Stimulated activated CD4-positive, alpha-beta T cell treated with anti-CD3 and anti-CD28 coated beads, Interleukin-12 subunit alpha, Interleukin-12 subunit beta, amount 100 ng/mL, for 4 hours (primary cell): ENCODE data around the gene FADS3.

Experiments
- DNase-seq: peaks from one replicate; pipeline ENCODE4 v3.0.0-alpha.2; 2020

FADS3 gene

GRCh38 chr11:61913699-61914395 is 22.5 kb upstream of the FADS3 start:
- DNase-seq: no peak

- DNase-seq: no peak
These were observed 21.8 kb upstream of the FADS3 start for GRCh38 chr11:61912991-61913698.

GRCh38 chr11:61912530-61912898 is 21.2 kb upstream of the FADS3 start:
- DNase-seq: no peak

GRCh38 chr11:61911701-61912529 is 20.6 kb upstream of the FADS3 start:
- DNase-seq: no peak

- no peak for DNase-seq
These were observed 19.9 kb upstream of the FADS3 start for GRCh38 chr11:61911128-61911700.

GRCh38 chr11:61910187-61911127 is 19.1 kb upstream of the FADS3 start:
- no peak for DNase-seq

- DNase-seq: no peak
These were observed 17.5 kb upstream of the FADS3 start for GRCh38 chr11:61908730-61909316.

GRCh38 chr11:61907871-61908729 is 16.8 kb upstream of the FADS3 start:
- DNase-seq: no peak

GRCh38 chr11:61907282-61907681 is 15.9 kb upstream of the FADS3 start:
- DNase-seq: no peak

- DNase-seq: no peak
These were observed 15.2 kb upstream of the FADS3 start for GRCh38 chr11:61906522-61906909.

- no peak for DNase-seq
These were observed 14.6 kb upstream of the FADS3 start for GRCh38 chr11:61905801-61906521.

- DNase-seq: no peak
These were observed 13.8 kb upstream of the FADS3 start for GRCh38 chr11:61905067-61905696.

- DNase-seq: no peak
These were observed 13.2 kb upstream of the FADS3 start for GRCh38 chr11:61904539-61905048.

- no peak for DNase-seq
These were observed 12.5 kb upstream of the FADS3 start for GRCh38 chr11:61903845-61904244.

GRCh38 chr11:61902313-61902712 is 11.0 kb upstream of the FADS3 start:
- no peak for DNase-seq

GRCh38 chr11:61901397-61901796 is 10.1 kb upstream of the FADS3 start:
- no peak for DNase-seq

GRCh38 chr11:61900251-61900650 is 8.9 kb upstream of the FADS3 start:
- DNase-seq: no peak

- peak; percentile 91 for DNase-seq
These were observed 7.9 kb upstream of the FADS3 start for GRCh38 chr11:61899146-61899841.

- DNase-seq: no peak
These were observed 6.9 kb upstream of the FADS3 start for GRCh38 chr11:61898247-61898582.
